ENCODE results near the gene SOBP. TPM values are rescaled to one million over a fixed set of nuclear protein-coding genes. Genes with fewer than 3 reads are reported as not detected.

SOBP gene
- total RNA-seq, 2 donors from 2014 or later, result 10.3 to 11.1 TPM

DNA sequence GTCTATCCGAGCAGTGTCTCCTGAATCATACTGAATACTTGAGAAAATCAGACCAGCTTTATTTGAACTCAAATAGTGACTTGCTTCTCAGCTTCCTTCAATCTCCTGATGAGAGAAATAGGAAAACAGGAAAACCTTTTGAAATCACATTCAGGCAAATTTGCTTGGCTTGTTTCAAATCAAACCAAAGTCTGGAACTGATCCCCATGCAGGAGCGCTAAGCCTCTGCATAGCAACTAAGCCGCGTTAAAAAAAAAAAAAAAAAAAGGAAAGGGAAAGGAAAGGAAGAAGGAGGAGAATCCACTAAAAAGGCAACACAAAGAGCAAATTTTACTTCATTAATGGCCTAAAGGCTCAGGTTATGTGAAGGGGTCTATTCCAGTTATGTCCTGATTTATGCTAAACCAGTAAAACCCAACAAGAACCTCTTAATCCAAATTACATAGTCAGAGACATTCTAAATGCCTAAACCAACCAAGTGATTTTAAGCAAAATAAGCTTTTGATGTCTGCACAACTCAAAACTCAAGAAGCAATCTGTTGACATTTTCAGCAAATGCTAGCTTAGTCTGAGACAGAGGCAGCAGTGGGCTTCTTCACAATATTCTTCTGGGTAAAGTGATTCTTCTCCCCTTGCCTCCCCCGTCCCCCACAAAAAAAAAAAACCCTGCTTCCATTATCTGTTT, 112.5 kb downstream of the SOBP start:
- H3K27ac ChIP-seq, result no peak overlapping the region
- H3K27me3 ChIP-seq (replicated peaks; ENCODE audit: insufficient read depth), result no peaks in the 10 kb centered on the region
- TF ChIP-seq, protein P1, sequence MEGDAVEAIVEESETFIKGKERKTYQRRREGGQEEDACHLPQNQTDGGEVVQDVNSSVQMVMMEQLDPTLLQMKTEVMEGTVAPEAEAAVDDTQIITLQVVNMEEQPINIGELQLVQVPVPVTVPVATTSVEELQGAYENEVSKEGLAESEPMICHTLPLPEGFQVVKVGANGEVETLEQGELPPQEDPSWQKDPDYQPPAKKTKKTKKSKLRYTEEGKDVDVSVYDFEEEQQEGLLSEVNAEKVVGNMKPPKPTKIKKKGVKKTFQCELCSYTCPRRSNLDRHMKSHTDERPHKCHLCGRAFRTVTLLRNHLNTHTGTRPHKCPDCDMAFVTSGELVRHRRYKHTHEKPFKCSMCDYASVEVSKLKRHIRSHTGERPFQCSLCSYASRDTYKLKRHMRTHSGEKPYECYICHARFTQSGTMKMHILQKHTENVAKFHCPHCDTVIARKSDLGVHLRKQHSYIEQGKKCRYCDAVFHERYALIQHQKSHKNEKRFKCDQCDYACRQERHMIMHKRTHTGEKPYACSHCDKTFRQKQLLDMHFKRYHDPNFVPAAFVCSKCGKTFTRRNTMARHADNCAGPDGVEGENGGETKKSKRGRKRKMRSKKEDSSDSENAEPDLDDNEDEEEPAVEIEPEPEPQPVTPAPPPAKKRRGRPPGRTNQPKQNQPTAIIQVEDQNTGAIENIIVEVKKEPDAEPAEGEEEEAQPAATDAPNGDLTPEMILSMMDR (IDR thresholded peaks at IDR 0.05), result no peak
- no peaks in the 10 kb centered on the region for H3K36me3 ChIP-seq
- H3K4me1 ChIP-seq (ENCODE audit: control insufficient read depth in 1 of 2, low read depth in 2 of 2), result peaks cover 8 to 18% of the 10 kb centered on the region in 2 donors
- no peak for ATAC-seq (ENCODE audit: insufficient number of reproducible peaks, low FRiP score, low read depth)
- no peak for DNase-seq (ENCODE audit: low spot score)
- H3K4me3 ChIP-seq, result no peak overlapping the region
- no peaks in the 10 kb centered on the region for H3K9me3 ChIP-seq

DNA sequence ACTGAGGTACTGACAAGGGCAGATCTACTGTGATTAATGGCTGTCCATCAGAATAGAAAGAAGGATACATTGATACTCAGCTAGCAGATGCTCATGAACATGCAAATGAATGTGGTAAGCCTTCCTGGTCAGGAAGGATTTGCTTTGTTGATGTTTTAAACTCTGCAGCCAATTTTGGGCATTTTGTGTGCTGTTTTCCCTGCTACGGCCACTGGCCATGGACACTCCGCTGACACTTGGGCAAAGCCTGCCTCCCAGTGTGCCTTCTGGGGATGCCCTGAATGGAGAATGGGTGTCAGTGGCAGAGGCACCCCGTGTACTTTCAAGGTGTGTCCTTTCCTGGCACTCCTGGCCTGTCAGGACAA, 113.1 kb downstream of the SOBP start:
- H3K4me3 ChIP-seq, result no peak overlapping the region
- TF ChIP-seq, protein P1 (IDR thresholded peaks at IDR 0.05), result no peak
- no peak for DNase-seq (ENCODE audit: low spot score)
- no peaks in the 10 kb centered on the region for H3K36me3 ChIP-seq
- no peaks in the 10 kb centered on the region for H3K27me3 ChIP-seq (replicated peaks; ENCODE audit: insufficient read depth)
- no peak for ATAC-seq (ENCODE audit: insufficient number of reproducible peaks, low FRiP score, low read depth)
- H3K4me1 ChIP-seq (ENCODE audit: control insufficient read depth in 1 of 2, low read depth in 2 of 2), result peaks cover 8 to 18% of the 10 kb centered on the region in 2 donors
- no peaks in the 10 kb centered on the region for H3K9me3 ChIP-seq
- H3K27ac ChIP-seq, result no peak overlapping the region

DNA sequence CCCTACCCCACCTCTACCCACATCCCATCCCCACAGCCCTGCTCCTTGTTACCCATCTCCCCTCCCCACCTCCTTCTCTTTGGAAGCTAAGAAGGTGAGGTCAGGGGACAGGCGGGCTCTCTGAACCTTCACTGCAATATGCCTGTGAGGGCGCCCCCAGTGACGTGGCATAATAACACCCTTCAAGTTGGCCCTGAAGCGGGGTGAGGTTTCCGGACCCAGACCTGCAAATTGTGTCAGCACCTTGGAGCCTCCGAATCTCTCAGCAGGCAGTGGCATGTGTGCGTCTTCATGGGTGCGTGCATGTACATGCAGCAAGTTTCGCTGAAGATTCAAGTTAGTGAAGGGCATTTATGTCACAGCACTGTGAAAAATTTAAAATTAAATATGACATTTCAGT, 114.6 kb downstream of the SOBP start:
- ATAC-seq (ENCODE audit: insufficient number of reproducible peaks, low FRiP score, low read depth), result no peak
- Histone ChIP-seq H3K27me3 (replicated peaks; ENCODE audit: insufficient read depth) (no peaks in the 10 kb centered on the region), H3K4me3 (no peak overlapping the region), H3K36me3 (no peaks in the 10 kb centered on the region), H3K9me3 (no peaks in the 10 kb centered on the region), H3K27ac (no peak overlapping the region), H3K4me1 (ENCODE audit: control insufficient read depth in 1 of 2, low read depth in 2 of 2) (peaks cover 8 to 18% of the 10 kb centered on the region in 2 donors)
- DNase-seq (ENCODE audit: low spot score), result no peak
- TF ChIP-seq, protein P1 (IDR thresholded peaks at IDR 0.05), result no peak

DNA sequence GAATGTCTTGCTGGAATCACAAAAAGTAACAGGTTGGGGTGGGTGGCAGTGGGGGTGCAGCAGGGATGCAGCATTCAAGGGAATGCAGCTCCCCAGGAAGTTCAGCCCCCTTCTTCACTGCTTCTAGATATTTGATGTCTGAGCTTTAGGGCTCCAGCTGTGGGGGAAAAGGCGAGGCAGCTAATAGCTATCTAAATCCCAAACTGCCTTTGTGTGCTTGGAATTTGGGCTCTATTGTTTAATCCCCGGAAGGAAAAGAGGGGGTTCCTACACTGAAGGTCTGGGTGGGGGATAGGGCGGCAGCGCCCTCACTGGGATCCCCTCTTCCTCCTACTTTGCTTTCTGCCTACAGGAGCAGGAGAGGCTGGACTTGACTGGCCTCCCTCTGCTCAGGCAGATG, 116.5 kb downstream of the SOBP start:
- Histone ChIP-seq H3K27me3 (replicated peaks; ENCODE audit: insufficient read depth) (no peaks in the 10 kb centered on the region), H3K4me1 (ENCODE audit: control insufficient read depth in 1 of 2, low read depth in 2 of 2) (peaks cover 15 to 29% of the 10 kb centered on the region in 2 donors), H3K4me3 (no peak overlapping the region), H3K36me3 (no peaks in the 10 kb centered on the region), H3K27ac (no peak overlapping the region), H3K9me3 (no peaks in the 10 kb centered on the region)
- DNase-seq (ENCODE audit: low spot score) (no peak), ATAC-seq (ENCODE audit: insufficient number of reproducible peaks, low FRiP score, low read depth) (no peak)
- TF ChIP-seq, protein P1 (IDR thresholded peaks at IDR 0.05), result no peak

DNA sequence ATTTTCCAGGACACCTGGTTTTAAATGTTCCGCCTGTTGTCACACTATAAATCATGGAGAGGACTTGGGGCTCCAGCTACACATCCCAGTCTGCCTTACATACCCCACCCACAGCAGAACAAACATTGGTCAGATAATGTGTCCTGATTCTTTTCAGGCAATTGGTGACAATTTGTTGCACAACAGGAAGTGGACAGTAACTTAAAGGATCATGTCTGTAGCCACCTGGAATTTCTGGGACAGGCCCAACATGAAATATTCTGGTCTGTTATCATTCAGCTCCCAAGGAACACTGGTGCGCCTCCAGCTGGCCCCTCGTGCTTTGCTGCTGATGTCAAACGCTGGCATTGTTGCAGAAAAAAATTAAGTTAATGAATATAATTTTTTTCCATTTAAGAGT, 117.2 kb downstream of the SOBP start:
- no peaks in the 10 kb centered on the region for H3K27me3 ChIP-seq (replicated peaks; ENCODE audit: insufficient read depth)
- H3K9me3 ChIP-seq, result no peaks in the 10 kb centered on the region
- no peak overlapping the region for H3K4me3 ChIP-seq
- H3K4me1 ChIP-seq (ENCODE audit: control insufficient read depth in 1 of 2, low read depth in 2 of 2), result peaks cover 17 to 29% of the 10 kb centered on the region in 2 donors
- no peak overlapping the region for H3K27ac ChIP-seq
- TF ChIP-seq, protein P1 (IDR thresholded peaks at IDR 0.05), result no peak
- ATAC-seq (ENCODE audit: insufficient number of reproducible peaks, low FRiP score, low read depth), result no peak
- no peaks in the 10 kb centered on the region for H3K36me3 ChIP-seq
- DNase-seq (ENCODE audit: low spot score), result no peak
